K562 (cell line): Measurements from ENCODE around the gene ALDH9A1. TPM values are rescaled to one million over a fixed set of nuclear protein-coding genes. Genes with fewer than 3 reads are reported as not detected.

ENCODE experiments used
- ATAC-seq: fragments of 200-7000 bp; cut with Tn5 transposase; 3 replicates; pipeline ENCODE4 v1.9.1; 2020; ENCODE audit warnings: moderate library complexity
- BruUV-seq: library from RNA; stranded (reverse); fragments of 400-500 nt; replicated peaks from 2 replicates; lab custom pipeline; 2021; lab: Mats Ljungman, UMichigan
- CTCF ChIA-PET: fragments of 300-600 bp; formaldehyde crosslinking; extraction: SDS; loops from one replicate; lab custom pipeline; 2021; ENCODE audit warnings: low intra/inter-chr PET ratio; lab: Yijun Ruan, JAX
- POLR2A ChIA-PET: fragments of 300-600, 350-650 bp; sonication (Branson Sonifier 250); formaldehyde crosslinking; extraction: SDS; loops from one replicate; lab custom pipeline; 2021; ENCODE audit warnings: antibody characterized with exemption, inconsistent platforms; lab: Yijun Ruan, JAX
- DNase-seq, 4 experiments: peaks; one replicate each; pipeline versions ENCODE4 v3.0.0 to v3.0.0-alpha.2; 2011 to 2018; ENCODE audit warnings: low spot score in 3 of 4, mixed read lengths in 3 of 4; ENCODE audit errors: extremely low read depth in 1 of 4
- FAIRE-seq: peaks from 2 replicates; lab custom pipeline; 2011; peaks lifted over from hg19 to GRCh38; lab: Jason Lieb, UNC
- H2AFZ ChIP-seq: 2 replicates; pipeline ENCODE4 v1.6.0; 2011; ENCODE audit warnings: low read depth, low read length, control low read depth, inconsistent platforms
- H3K27ac ChIP-seq: fragments of 200-600 bp; 3 replicates; pipeline ENCODE4 v1.8.0; 2011; ENCODE audit warnings: low read depth, mild to moderate bottlenecking, control low read depth, inconsistent platforms, low read length, moderate library complexity, mixed read lengths; ENCODE audit errors: extremely low read depth
- H3K27me3 ChIP-seq, 2 experiments: fragments of 300-600 bp in 1 of 2; 2 replicates in 1 of 2; 3 replicates in 1 of 2; pipeline versions ENCODE4 v1.6.0 to v1.8.0; 2011; ENCODE audit warnings: inconsistent platforms in 2 of 2, low read length in 2 of 2, mild to moderate bottlenecking in 1 of 2, mixed read lengths in 1 of 2, moderate library complexity in 1 of 2; ENCODE audit not compliant: control insufficient read depth in 2 of 2, insufficient read depth in 2 of 2
- H3K36me3 ChIP-seq: fragments of 300-600 bp; 3 replicates; pipeline ENCODE4 v1.8.0; 2011; ENCODE audit warnings: mild to moderate bottlenecking, low read length, inconsistent platforms; ENCODE audit not compliant: control insufficient read depth, insufficient read depth
- H3K4me1 ChIP-seq, 2 experiments: fragments of 200-600 bp in 1 of 2; replicated peaks in 1 of 2; 2 replicates in 1 of 2; 3 replicates in 1 of 2; pipeline versions ENCODE4 v1.5.1 to v1.8.0; 2011; ENCODE audit warnings: inconsistent platforms in 2 of 2, low read length in 2 of 2, mild to moderate bottlenecking in 1 of 2, mixed read lengths in 1 of 2, moderate library complexity in 1 of 2; ENCODE audit not compliant: control insufficient read depth in 2 of 2, insufficient read depth in 2 of 2
- H3K4me2 ChIP-seq: 2 replicates; pipeline ENCODE4 v1.6.1; 2011; ENCODE audit warnings: low read length, control low read depth, inconsistent platforms, mixed read lengths; ENCODE audit not compliant: insufficient read depth
- H3K4me3 ChIP-seq: fragments of 200-600 bp; sonication (generic), shearing (Covaris generic); 2 replicates; pipeline ENCODE4 v1.5.1; 2016; ENCODE audit warnings: control low read depth, inconsistent platforms
- H3K79me2 ChIP-seq: fragments of 200-600 bp; 3 replicates; pipeline ENCODE4 v1.8.0; 2011; ENCODE audit warnings: low read length, inconsistent platforms; ENCODE audit not compliant: control insufficient read depth, insufficient read depth
- H3K9ac ChIP-seq, 2 experiments: 2 replicates each; pipeline versions ENCODE4 v1.6.0 to v1.6.1; 2011; ENCODE audit warnings: low read depth in 2 of 2, low read length in 2 of 2, control low read depth in 1 of 2, inconsistent platforms in 1 of 2, mild to moderate bottlenecking in 1 of 2, mixed read lengths in 1 of 2; ENCODE audit not compliant: insufficient read depth in 1 of 2
- H3K9me1 ChIP-seq: one replicate; pipeline ENCODE4 v1.6.0; 2011; ENCODE audit warnings: inconsistent platforms, mild to moderate bottlenecking, low read length, moderate library complexity; ENCODE audit not compliant: control insufficient read depth, insufficient read depth
- H3K9me3 ChIP-seq: replicated peaks from 2 replicates; pipeline ENCODE4 v1.5.1; 2011; ENCODE audit warnings: low read depth, low read length, inconsistent platforms; ENCODE audit not compliant: control insufficient read depth, insufficient read depth
- H4K20me1 ChIP-seq: replicated peaks from 2 replicates; pipeline ENCODE4 v1.6.1; 2011; ENCODE audit warnings: low read length, inconsistent platforms, mixed read lengths; ENCODE audit not compliant: control insufficient read depth, insufficient read depth
- CHD2 ChIP-seq: IDR thresholded peaks from 2 replicates; pipeline ENCODE4 v1.6.1; 2011; ENCODE audit warnings: low read depth, low read length
- CREB1 ChIP-seq, 2 experiments: sonication (generic) in 1 of 2; formaldehyde crosslinking in 1 of 2; IDR thresholded peaks; 2 replicates each; pipeline versions ENCODE4 v1.6.1 to v1.8.0; 2012 to 2022; ENCODE audit warnings: inconsistent platforms in 1 of 2, mild to moderate bottlenecking in 1 of 2, missing genetic modification reagents in 1 of 2, moderate library complexity in 1 of 2
- ELF2 ChIP-seq: fragments of 250-450 bp; sonication (Bioruptor Pico); IDR thresholded peaks from 2 replicates; pipeline ENCODE4 v1.5.0; 2021; ENCODE audit warnings: mild to moderate bottlenecking
- ETV1 ChIP-seq: fragments of 450-650 bp; conservative IDR thresholded peaks from 2 replicates; pipeline ENCODE4 v1.6.1; 2016; ENCODE audit warnings: missing genetic modification characterization, control low read depth, low read depth, missing compliant biosample characterization
- FOXP1 ChIP-seq: sonication (generic); formaldehyde crosslinking; IDR thresholded peaks from 2 replicates; pipeline ENCODE4 v1.8.0; 2022; ENCODE audit warnings: mild to moderate bottlenecking, missing genetic modification reagents
- HLTF ChIP-seq: fragments of 450-650 bp; IDR thresholded peaks from 2 replicates; pipeline ENCODE4 v1.6.1; 2016
- L3MBTL2 ChIP-seq: fragments of 450-650 bp; IDR thresholded peaks from 2 replicates; pipeline ENCODE4 v1.6.1; 2016; ENCODE audit warnings: mild to moderate bottlenecking, moderate library complexity
- NUFIP1 ChIP-seq: fragments of 450-650 bp; IDR thresholded peaks from 2 replicates; pipeline ENCODE4 v1.6.1; 2018; ENCODE audit not compliant: partially characterized antibody
- SLC30A9 ChIP-seq: fragments of 250-450 bp; sonication (Bioruptor Pico); IDR thresholded peaks from 2 replicates; pipeline ENCODE4 v1.8.0; 2022; ENCODE audit warnings: mild to moderate bottlenecking, moderate library complexity
- SMARCA5 ChIP-seq: fragments of 450-650 bp; IDR thresholded peaks from 2 replicates; pipeline ENCODE4 v1.6.1; 2016
- XRCC3 ChIP-seq: fragments of 450-650 bp; IDR thresholded peaks from 2 replicates; pipeline ENCODE4 v1.6.1; 2017; ENCODE audit warnings: mild to moderate bottlenecking, moderate library complexity
- ZNF668 ChIP-seq: fragments of 250-450 bp; sonication (Bioruptor Pico); IDR thresholded peaks from 2 replicates; pipeline ENCODE4 v1.8.0; 2022; ENCODE audit warnings: mild to moderate bottlenecking, inconsistent platforms
- WGBS: fragments of 100-300 bp; shearing (Covaris generic); methylation state at CpG from one replicate; pipeline ENCODE4 v1.1.6; 2016; ENCODE audit warnings: low coverage, mixed read lengths; ENCODE audit not compliant: insufficient coverage; ENCODE audit errors: missing lambda C conversion rate; 5-methylcytosine and 5-hydroxymethylcytosine counted together
- in situ Hi-C: fragments of 300-500 bp; cut with MboI; formaldehyde crosslinking; loops from 4 replicates; pipeline ENCODE4 v1.15.0; 2018; ENCODE audit warnings: inconsistent platforms, mixed read lengths
- intact Hi-C: fragments of 100-400 bp; cut with micrococcal nuclease; formaldehyde crosslinking; loops from 2 replicates; pipeline ENCODE4 v1.14.2; 2022
- polyA plus RNA-seq, 8 experiments: library from polyadenylated mRNA; depleted of rRNA in 4 of 8; stranded (reverse) in 5 of 8; unstranded in 3 of 8; fragments of >200 nt; fragmentation: Nextera tagmentation in 2 of 8; fragmentation: Illumina TruSeq in 1 of 8; extraction: Ambion mirVana in 2 of 8; extraction: Trizol in 1 of 8; gene quantifications; 2 replicates each; pipeline versions ENCODE4 v1.2.1 to v1.2.3, GENCODE V29; 2011 to 2014; ENCODE audit warnings: inconsistent platforms in 1 of 8, missing spikeins in 1 of 8
- total RNA-seq, 7 experiments: library from RNA; depleted of rRNA in 6 of 7; stranded (reverse); fragments of >200 nt in 6 of 7; fragmentation: Illumina TruSeq in 2 of 7; extraction: Trizol in 2 of 7; gene quantifications; 2 replicates each; pipeline versions ENCODE4 v1.2.1 to v1.2.3, GENCODE V29; 2011 to 2021; ENCODE audit warnings: low replicate concordance in 1 of 7

Gene ALDH9A1
- total and polyA plus RNA-seq, 9 of the 15 experiments (the other 6 are each of a cell fraction or from before 2014, with no cell fraction given), result 26.5 to 54.3 (median 39.2) TPM

DNA sequence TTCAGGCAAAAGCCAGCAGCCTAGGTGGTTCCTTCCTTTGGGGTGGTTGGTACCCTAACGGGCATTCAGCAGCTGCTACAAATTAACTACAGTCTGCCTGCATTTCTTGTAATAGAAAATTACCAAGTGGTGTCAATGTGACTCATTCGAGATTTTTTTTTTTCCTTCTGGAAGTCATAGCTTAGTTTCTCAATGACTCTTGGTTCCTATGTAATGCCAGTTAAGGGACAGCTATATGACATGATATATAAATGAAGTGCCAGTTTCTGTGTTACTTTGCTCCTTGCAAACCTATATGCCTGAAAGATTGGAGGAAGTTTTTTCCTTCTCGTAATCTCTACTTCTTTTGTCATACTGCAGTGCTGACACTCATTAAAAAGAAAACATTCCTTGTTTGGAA is 64.7 kb downstream of the ALDH9A1 start:
- H3K36me3 ChIP-seq, result no peaks in the 10 kb centered on the region; the same call in 2 of the 3 replicates
- BruUV-seq, result no TSS peak
- TF ChIP-seq FOXP1 (CRISPR knock-in tag) (no peak), HLTF (no peak), SMARCA5 (no peak), ETV1 (tag) (no peak), CREB1 (IDR thresholded peaks at IDR 0.05) (no peak), CREB1 (CRISPR knock-in tag; IDR thresholded peaks at IDR 0.05) (no peak), CHD2 (no peak), SLC30A9 (CRISPR knock-in tag) (no peak), L3MBTL2 (no peak), XRCC3 (no peak), ELF2 (CRISPR knock-in tag) (no peak), ZNF668 (no peak), NUFIP1 (no peak)
- TF ChIP-seq, all 486 proteins: peak for 0
- H3K4me1 ChIP-seq, result peaks cover 13 to 23% of the 10 kb centered on the region in 2 experiments; a peak in 4 of 5 replicates
- H3K27ac ChIP-seq, result no peak overlapping the region
- H2AFZ ChIP-seq, result no peak overlapping the region
- in situ Hi-C loops, result no loop called here
- CTCF ChIA-PET, result no interaction called here
- POLR2A ChIA-PET, result interaction anchor here (0.9 kb wide), 1 partner anchor 14 kb away, joined by 4 read pairs; no protein-coding TSS in a partner anchor
- no peaks in the 10 kb centered on the region for H3K27me3 ChIP-seq
- no peaks in the 10 kb centered on the region for H4K20me1 ChIP-seq
- FAIRE-seq (no peak), ATAC-seq (no peak), DNase-seq (no peak)
- no peaks in the 10 kb centered on the region for H3K9me3 ChIP-seq
- no peaks in the 10 kb centered on the region for H3K9me1 ChIP-seq
- WGBS, result 78% methylated on average over 3 of the region's 3 CpGs
- no peak overlapping the region for H3K4me3 ChIP-seq
- intact Hi-C loops, result no loop called here
- H3K4me2 ChIP-seq, result no peak overlapping the region
- H3K79me2 ChIP-seq, result peaks cover 26% of the 10 kb centered on the region; the same call in 2 of the 3 replicates
- H3K9ac ChIP-seq, result no peak overlapping the region
